GM21515 (cell line): ENCODE data around the gene FOXP4.
"Not testable (repeated sequence)": the region's sequence is repeated elsewhere in the genome, so short reads cannot be mapped to it uniquely, and the experiment has no call there.

Experiments used
- ATAC-seq: cut with Tn5 transposase; IDR thresholded peaks from one replicate; pipeline ENCODE4 v1.9.1; 2021; ENCODE audit not compliant: unreplicated experiment

FOXP4 gene

GRCh38 chr6:41597246-41598000 lies 51.2 kb downstream of the FOXP4 start:
- no peak for ATAC-seq

GRCh38 chr6:41598670-41599014 lies 52.5 kb downstream of the FOXP4 start:
- ATAC-seq = no peak

- ATAC-seq = no peak
These were observed 53.1 kb downstream of the FOXP4 start for GRCh38 chr6:41599015-41599851.

- no peak for ATAC-seq
These were observed 53.8 kb downstream of the FOXP4 start for GRCh38 chr6:41599852-41600445.

GRCh38 chr6:41600499-41601247 lies 54.5 kb downstream of the FOXP4 start:
- no peak for ATAC-seq

- ATAC-seq = no peak
These were observed 55.0 kb downstream of the FOXP4 start for GRCh38 chr6:41601248-41601549.

- no peak for ATAC-seq
These were observed 56.2 kb downstream of the FOXP4 start for GRCh38 chr6:41602422-41602743.

GRCh38 chr6:41602864-41603608 lies 56.9 kb downstream of the FOXP4 start:
- peak; percentile 66 for ATAC-seq

- no peak for ATAC-seq
These were observed 57.8 kb downstream of the FOXP4 start for GRCh38 chr6:41604006-41604405.

GRCh38 chr6:41605649-41606048 lies 59.5 kb downstream of the FOXP4 start:
- no peak for ATAC-seq

GRCh38 chr6:41607036-41607435 lies 60.9 kb downstream of the FOXP4 start:
- no peak for ATAC-seq

- ATAC-seq = no peak
These were observed 61.6 kb downstream of the FOXP4 start for GRCh38 chr6:41607736-41608135.

- ATAC-seq = no peak
These were observed 62.4 kb downstream of the FOXP4 start for GRCh38 chr6:41608443-41609151.

GRCh38 chr6:41614715-41615114 lies 68.5 kb downstream of the FOXP4 start:
- ATAC-seq = no peak

- no peak for ATAC-seq
These were observed 69.1 kb downstream of the FOXP4 start for GRCh38 chr6:41615311-41615710.

- ATAC-seq = no peak
These were observed 72.4 kb downstream of the FOXP4 start for GRCh38 chr6:41618598-41618997.

- not testable (repeated sequence) for ATAC-seq
These were observed 73.0 kb downstream of the FOXP4 start for GRCh38 chr6:41619193-41619592.

GRCh38 chr6:41621367-41621766 lies 75.2 kb downstream of the FOXP4 start:
- ATAC-seq = no peak

GRCh38 chr6:41621802-41622201 lies 75.6 kb downstream of the FOXP4 start:
- ATAC-seq = no peak
